Right ventricle myocardium inferior (tissue), 1 donor: Measurements from ENCODE around the gene CAPN5. TPM values are rescaled to one million over a fixed set of nuclear protein-coding genes. Genes with fewer than 3 reads are reported as not detected.

Source experiments
- ATAC-seq: fragments of 200-7000 bp; cut with Tn5 transposase; one replicate; pipeline ENCODE4 v1.9.1; 2020; ENCODE audit warnings: mild to moderate bottlenecking, moderate library complexity
- DNase-seq: peaks from one replicate; pipeline ENCODE4 v3.0.0; 2021; ENCODE audit errors: missing footprints
- intact Hi-C: fragments of 100-400 bp; cut with DNase I; formaldehyde crosslinking; loops from one replicate; pipeline ENCODE4 v1.11.0; 2022
- total RNA-seq: library from RNA; stranded (reverse); fragmentation: NEBNext Ultra II Directional; extraction: Animal tissue kit (Norgen Biotek cat#: 25700); gene quantifications from one replicate; pipeline ENCODE4 v1.2.1, GENCODE V29; 2021
- donor health status: DM: no; HTN: yes; CAD: no; lungs with severe emphysema.

Gene CAPN5
- total RNA-seq, 1 donor from 2014 or later = 3.7 TPM

DNA sequence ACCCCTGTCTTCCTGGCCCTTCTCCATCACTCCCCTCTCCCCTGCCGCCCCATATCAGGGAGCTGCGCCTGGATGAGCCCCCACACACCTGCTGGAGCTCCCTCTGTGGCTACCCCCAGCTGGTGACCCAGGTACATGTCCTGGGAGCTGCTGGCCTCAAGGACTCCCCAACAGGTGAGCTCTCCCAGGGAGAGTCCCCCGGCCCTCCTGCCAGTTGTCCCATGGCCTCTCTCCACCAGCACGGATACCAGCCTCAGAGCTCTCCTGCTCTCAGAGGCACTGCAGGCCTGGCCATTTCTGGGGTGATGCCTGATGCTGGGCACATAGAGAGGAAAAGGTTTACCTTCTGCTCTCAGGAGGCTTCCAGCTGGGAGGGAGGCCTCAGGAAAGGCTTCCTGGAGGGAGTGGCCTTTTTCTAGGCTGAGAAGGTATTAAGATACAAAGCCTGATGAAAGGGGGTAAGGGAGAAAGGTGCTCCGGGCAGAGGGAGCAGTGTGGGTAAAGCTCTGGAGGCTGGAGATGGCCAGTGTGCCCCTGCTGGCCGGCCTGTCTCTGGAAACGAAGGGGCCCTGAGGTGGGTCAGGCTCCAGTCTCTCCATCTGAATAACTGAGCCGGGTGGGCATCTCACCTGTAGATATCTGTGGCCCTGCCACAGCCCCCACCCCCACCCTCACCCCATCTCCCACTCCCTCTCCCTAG is 55.3 kb downstream of the CAPN5 start:
- ATAC-seq (no peak), DNase-seq (no peak)
- intact Hi-C loops = no loop called here

- DNase-seq (no peak), ATAC-seq (no peak)
- intact Hi-C loops = no loop called here
These were observed 55.9 kb downstream of the CAPN5 start for GRCh38 chr11:77122576-77123212.

- intact Hi-C loops = no loop called here
- ATAC-seq (no peak), DNase-seq (no peak)
These were observed 56.8 kb downstream of the CAPN5 start for GRCh38 chr11:77123591-77123990.

DNA sequence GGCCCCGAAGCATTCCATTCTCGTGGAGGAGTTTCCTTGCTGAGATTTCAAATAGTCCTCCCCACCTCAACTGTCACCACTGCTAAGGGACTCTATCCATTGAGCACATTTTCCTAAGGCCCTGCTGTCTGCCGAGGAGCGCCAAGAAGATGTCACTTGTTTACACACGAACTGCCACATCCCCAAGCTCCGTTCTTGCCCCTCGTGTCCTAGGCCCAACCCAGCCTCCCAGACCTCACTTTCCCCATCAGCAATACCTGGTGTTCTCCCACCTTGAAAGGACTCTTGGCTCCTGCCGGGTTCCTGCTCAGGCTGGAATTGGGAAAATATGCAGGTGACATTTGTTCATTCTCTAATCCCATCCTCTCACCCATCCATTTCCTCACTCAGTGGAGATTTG is 57.3 kb downstream of the CAPN5 start:
- no peak for ATAC-seq
- DNase-seq = no peak
- intact Hi-C loops = no loop called here

- no peak for DNase-seq
- no peak for ATAC-seq
- intact Hi-C loops = no loop called here
These were observed 57.7 kb downstream of the CAPN5 start for GRCh38 chr11:77124488-77124887.

DNA sequence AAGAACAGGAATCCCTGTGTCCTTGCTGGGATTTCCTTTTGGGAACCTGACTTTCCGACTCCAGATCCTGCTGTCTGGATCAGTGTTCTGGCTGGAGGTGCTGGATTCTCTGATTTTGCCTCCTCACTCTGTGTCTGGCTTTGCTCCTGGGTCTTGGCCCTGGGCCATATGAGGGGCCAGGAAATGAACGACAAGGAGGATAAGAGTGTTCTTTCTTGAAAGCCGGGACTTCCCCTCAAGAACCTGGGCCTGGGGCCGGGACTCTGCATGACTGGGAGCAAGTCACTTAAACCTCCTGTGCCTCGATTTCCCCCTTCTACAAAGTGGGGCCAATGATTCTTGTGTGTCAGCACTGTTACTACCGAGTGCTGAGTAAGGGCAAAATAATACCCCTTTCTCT is 58.4 kb downstream of the CAPN5 start:
- ATAC-seq (no peak), DNase-seq (no peak)
- intact Hi-C loops = loop anchor here (5.0 kb wide), 1 partner anchor 422 kb away; no protein-coding TSS in a partner anchor

DNA sequence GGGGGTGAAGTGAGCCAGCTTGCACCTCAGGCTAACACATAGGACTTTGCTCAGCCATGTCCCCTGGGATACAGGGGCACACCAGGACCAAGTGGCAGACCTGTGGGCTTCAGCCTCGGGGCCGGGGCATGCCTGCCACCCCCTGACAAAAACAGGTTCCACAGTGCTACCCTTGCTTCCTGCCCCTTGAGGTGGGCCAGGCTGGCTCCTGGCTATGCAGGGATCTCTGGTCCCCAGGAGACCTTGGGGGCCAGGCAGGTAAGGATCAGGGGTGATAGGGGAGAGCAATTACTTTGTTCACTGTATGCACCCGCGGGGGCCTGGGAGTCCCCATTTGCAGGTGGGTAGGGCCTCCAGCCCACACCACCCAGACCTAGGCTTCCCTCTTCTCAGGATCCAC is 58.9 kb downstream of the CAPN5 start:
- intact Hi-C loops = loop anchor here (5.0 kb wide), 1 partner anchor 422 kb away; no protein-coding TSS in a partner anchor
- ATAC-seq (no peak), DNase-seq (no peak)

DNA sequence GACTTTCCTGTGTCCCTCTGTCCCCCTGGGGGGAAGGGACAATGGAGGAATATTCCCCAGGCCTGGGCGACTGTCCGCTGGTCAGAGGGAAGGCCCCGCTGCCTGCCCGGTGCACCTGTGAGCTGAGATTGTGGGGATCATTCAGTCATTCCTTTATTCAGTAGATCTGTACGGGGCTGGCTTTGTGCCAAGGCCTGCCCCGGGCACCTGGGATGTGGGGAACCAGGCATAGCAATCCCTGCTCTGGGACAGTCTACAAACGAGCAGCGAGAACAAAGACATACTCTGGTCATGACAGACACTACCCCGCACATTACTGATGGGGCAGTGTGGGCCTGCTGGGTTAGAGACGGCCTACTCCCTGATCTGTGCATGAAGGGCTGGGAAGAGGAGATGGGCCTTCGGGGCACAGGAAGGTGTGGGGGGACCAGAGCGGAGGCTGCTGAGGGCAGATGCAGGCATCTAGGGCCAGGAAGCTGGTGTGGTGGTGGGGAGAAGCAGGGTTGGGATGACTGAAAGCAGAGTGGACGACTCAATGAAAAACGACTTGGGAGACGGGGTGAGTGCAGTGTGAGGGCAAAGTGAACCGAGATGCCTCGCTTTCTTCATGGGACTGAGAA is 59.5 kb downstream of the CAPN5 start:
- intact Hi-C loops = loop anchor here (5.0 kb wide), 1 partner anchor 421 kb away; no protein-coding TSS in a partner anchor
- no peak for DNase-seq
- ATAC-seq = no peak

GRCh38 chr11:77126861-77127234 is 60.1 kb downstream of the CAPN5 start:
- intact Hi-C loops = loop anchor here (1.0 to 5.0 kb wide), 2 partner anchors 61 to 420 kb away; no protein-coding TSS in a partner anchor
- ATAC-seq (peak; percentile 1), DNase-seq (no peak)

- ATAC-seq (peak; percentile 62), DNase-seq (peak; percentile 82)
- intact Hi-C loops = loop anchor here (1.0 to 5.0 kb wide), 2 partner anchors 61 to 420 kb away; no protein-coding TSS in a partner anchor
These were observed 60.6 kb downstream of the CAPN5 start for GRCh38 chr11:77127235-77127911.

GRCh38 chr11:77127920-77128691 is 61.3 kb downstream of the CAPN5 start, which contains the start of gene MYO7A:
Gene MYO7A (plus strand): TSS chr11:77128246. CDS start chr11:77130635, 2,389 bp downstream.
- peak; percentile 73 for ATAC-seq
- DNase-seq = peak; percentile 88
- intact Hi-C loops = loop anchor here (1.0 to 5.0 kb wide), 2 partner anchors 60 to 419 kb away; no protein-coding TSS in a partner anchor

- intact Hi-C loops = loop anchor here (5.0 kb wide), 1 partner anchor 418 kb away; no protein-coding TSS in a partner anchor
- DNase-seq = peak; percentile 52
- ATAC-seq = no peak
These were observed 62.5 kb downstream of the CAPN5 start for GRCh38 chr11:77129069-77129841.

- DNase-seq (peak; percentile 64), ATAC-seq (no peak)
- intact Hi-C loops = loop anchor here (5.0 kb wide), 1 partner anchor 417 kb away; no protein-coding TSS in a partner anchor
These were observed 63.3 kb downstream of the CAPN5 start for GRCh38 chr11:77129842-77130756.

DNA sequence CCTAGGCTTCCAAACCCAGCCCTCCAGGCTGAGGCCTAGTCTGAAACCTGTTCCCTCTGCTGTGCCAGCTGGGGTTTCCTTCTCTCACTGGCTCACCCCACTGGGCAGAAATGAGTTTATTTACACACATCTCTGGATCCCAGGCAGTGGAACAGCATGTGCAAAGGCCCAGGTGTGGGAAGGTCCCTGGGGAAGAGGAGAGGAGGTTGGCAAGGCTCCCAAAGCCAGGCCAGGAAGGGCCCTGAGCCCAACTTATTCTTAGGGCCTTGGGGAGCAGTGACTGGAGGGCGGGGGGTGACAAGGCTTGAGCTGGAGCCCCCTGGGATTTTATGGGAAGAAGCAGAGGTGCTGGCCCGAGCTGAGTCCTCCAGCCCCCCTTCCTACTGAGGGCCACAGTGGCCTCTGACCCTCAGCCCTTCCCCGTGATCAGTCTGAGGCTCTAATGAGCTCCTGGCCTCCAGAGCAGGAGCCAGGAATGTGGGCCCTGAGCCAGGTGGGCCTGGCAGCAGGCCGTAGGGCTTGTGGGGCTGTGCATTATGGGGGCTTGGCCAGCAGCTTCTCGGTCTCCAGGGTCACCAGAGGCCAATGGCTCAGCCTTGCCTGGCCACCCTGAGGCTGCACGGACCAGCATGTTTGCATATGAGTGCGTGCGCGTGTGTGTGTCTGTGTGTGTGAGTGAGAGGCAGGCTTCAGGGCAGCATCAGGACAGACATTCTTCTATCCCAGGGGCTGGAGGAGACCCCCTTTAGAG is 64.2 kb downstream of the CAPN5 start:
- peak; percentile 64 for ATAC-seq
- intact Hi-C loops = no loop called here
- peak; percentile 88 for DNase-seq

DNA sequence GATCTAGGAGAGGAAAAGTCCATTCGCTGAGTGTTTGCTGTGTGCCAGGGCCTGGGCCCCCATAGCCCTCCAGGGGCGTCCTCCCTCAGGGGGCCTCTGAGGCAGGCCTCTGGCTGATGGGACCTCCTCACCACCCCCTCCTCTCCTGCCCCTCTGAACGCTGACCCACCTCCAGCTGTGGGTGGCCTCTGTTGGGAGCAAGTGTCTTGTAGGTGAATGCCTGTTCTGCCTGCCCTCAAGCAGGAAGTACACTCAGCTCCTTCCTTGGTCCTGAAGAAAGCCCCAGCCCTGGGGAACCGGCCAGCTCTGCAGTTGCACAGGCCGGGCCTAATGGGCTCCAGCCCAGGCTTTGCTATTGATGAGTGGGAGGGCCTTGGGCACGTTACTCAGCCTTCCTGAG is 64.8 kb downstream of the CAPN5 start:
- ATAC-seq (no peak), DNase-seq (peak; percentile 40)
- intact Hi-C loops = no loop called here

- no peak for DNase-seq
- intact Hi-C loops = no loop called here
- no peak for ATAC-seq
These were observed 68.3 kb downstream of the CAPN5 start for GRCh38 chr11:77135069-77135468.
